Body of pancreas (tissue), 4 donors: ENCODE results near the gene PACRG. TPM values are rescaled to one million over a fixed set of nuclear protein-coding genes. Genes with fewer than 3 reads are reported as not detected.

Experiments
- ATAC-seq: fragments of 150-250 bp; one replicate; pipeline ENCODE4 v1.9.1; 2016
- DNase-seq, 4 donors: peaks; one replicate each; pipeline ENCODE4 v3.0.0-alpha.2; 2019
- H3K27ac ChIP-seq, 4 donors: fragments of 200-600 bp; sonication (generic); 1 replicate in 3 of 4; 2 replicates in 1 of 4; pipeline versions ENCODE4 v1.5.1 to v1.6.1; 2016 to 2019; ENCODE audit warnings: mild to moderate bottlenecking in 1 of 4, mixed read lengths in 1 of 4, moderate library complexity in 1 of 4
- H3K27me3 ChIP-seq, 2 donors: fragments of 200-600 bp; sonication (generic); one replicate each; pipeline ENCODE4 v1.6.0; 2016; ENCODE audit warnings: mild to moderate bottlenecking in 1 of 2
- H3K36me3 ChIP-seq, 2 donors: fragments of 200-600 bp; sonication (generic); replicated peaks in 1 of 2; 2 replicates each; pipeline ENCODE4 v1.5.1; 2016; ENCODE audit warnings: low read depth in 2 of 2; ENCODE audit not compliant: insufficient read depth in 1 of 2
- H3K4me1 ChIP-seq: fragments of 200-600 bp; sonication (generic); one replicate; pipeline ENCODE4 v1.6.0; 2016
- H3K4me3 ChIP-seq, 2 donors: fragments of 200-600 bp; sonication (generic); 1 replicate in 1 of 2; 2 replicates in 1 of 2; pipeline ENCODE4 v1.5.1; 2016 to 2019
- H3K9me3 ChIP-seq, 3 donors: fragments of 200-600 bp; sonication (generic); 1 replicate in 2 of 3; 2 replicates in 1 of 3; pipeline ENCODE4 v1.5.1; 2016
- POLR2A ChIP-seq, 3 donors: fragments of 450-650 bp; IDR thresholded peaks; one replicate each; pipeline ENCODE4 v1.6.1; 2016; ENCODE audit warnings: antibody characterized with exemption in 3 of 3, mild to moderate bottlenecking in 2 of 3
- WGBS, 2 donors: methylation state at CpG; one replicate each; pipeline ENCODE4 v1.1.5; 2017; 5-methylcytosine and 5-hydroxymethylcytosine counted together
- intact Hi-C: fragments of 100-400 bp; cut with DNase I; formaldehyde crosslinking; loops from one replicate; pipeline ENCODE4 v1.15.1; 2023
- total RNA-seq, 2 donors: library from RNA; depleted of rRNA; stranded (reverse); fragments of >200 nt; gene quantifications; one replicate each; pipeline ENCODE4 v1.1.0, GENCODE V29; 2016
- TF ChIP-seq, protein P1 (sequence below), 7 experiments: fragments of 450-650 bp in 4 of 7; fragments of 200-600 bp in 3 of 7; sonication (generic) in 3 of 7; IDR thresholded peaks; one replicate each; pipeline ENCODE4 v1.5.1; 2016 to 2019; ENCODE audit warnings: antibody characterized with exemption in 7 of 7

PACRG gene
- total RNA-seq, 2 donors from 2014 or later = 7.8 to 10.9 TPM

DNA sequence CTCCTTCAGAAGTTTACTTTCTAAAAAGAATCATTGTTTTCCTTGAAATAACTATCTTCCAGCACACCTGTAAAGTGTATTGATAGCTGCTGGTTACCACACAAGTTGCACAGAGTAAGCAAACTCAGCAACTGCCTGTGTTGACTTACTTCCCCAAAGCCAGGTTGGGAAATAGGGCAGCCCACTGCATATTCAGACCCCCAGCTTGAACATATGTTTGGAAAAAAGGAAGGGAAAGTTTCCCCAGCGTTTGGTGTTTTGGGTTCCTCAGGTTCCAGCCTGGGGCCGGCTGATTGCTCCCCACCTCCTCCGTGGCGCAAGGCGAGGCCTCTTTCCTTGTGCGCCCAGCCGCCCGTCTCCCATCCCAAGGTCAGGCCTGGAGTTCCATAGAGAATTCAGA, 616.6 kb downstream of the PACRG start:
- no peaks in the 10 kb centered on the region for H3K9me3 ChIP-seq
- no peak for TF ChIP-seq POLR2A (IDR thresholded peaks at IDR 0.05)
- TF ChIP-seq, protein P1, sequence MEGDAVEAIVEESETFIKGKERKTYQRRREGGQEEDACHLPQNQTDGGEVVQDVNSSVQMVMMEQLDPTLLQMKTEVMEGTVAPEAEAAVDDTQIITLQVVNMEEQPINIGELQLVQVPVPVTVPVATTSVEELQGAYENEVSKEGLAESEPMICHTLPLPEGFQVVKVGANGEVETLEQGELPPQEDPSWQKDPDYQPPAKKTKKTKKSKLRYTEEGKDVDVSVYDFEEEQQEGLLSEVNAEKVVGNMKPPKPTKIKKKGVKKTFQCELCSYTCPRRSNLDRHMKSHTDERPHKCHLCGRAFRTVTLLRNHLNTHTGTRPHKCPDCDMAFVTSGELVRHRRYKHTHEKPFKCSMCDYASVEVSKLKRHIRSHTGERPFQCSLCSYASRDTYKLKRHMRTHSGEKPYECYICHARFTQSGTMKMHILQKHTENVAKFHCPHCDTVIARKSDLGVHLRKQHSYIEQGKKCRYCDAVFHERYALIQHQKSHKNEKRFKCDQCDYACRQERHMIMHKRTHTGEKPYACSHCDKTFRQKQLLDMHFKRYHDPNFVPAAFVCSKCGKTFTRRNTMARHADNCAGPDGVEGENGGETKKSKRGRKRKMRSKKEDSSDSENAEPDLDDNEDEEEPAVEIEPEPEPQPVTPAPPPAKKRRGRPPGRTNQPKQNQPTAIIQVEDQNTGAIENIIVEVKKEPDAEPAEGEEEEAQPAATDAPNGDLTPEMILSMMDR (IDR thresholded peaks at IDR 0.05) = no peak
- WGBS, 2 donors = 57 to 83% methylated on average over 8 of the region's 8 CpGs
- H3K4me3 ChIP-seq = no peak overlapping the region
- no peaks in the 10 kb centered on the region for H3K4me1 ChIP-seq
- H3K27me3 ChIP-seq = no peaks in the 10 kb centered on the region
- H3K36me3 ChIP-seq = no peaks in the 10 kb centered on the region
- no peak for ATAC-seq
- no peak for DNase-seq
- intact Hi-C loops = no loop called here
- H3K27ac ChIP-seq = no peak overlapping the region

DNA sequence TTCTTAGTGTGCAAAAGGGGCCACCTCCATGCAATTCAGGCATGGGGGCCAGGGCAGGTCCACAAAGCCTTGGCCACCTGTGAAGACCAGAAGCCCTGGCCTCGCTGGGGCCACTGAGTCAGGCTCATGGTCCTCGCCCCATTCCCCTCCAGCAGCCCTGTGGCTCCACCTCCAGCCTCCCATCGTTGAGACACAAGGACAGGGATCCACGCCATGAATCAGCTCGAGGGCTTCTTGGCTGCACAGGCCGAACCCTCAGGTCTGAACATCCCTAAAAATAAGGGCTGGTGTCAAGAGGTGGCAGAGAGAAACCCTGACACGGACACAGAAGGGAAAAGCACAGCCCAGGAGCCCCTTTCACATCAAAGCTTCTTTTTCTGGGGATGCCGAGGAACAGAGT, 618.2 kb downstream of the PACRG start:
- TF ChIP-seq, protein P1 (IDR thresholded peaks at IDR 0.05) = no peak
- TF ChIP-seq POLR2A (IDR thresholded peaks at IDR 0.05) = no peak
- H3K27ac ChIP-seq = no peak overlapping the region
- 50 to 85% methylated on average over 2 to 8 of the region's 8 CpGs for WGBS, 2 donors
- no peak for DNase-seq
- H3K27me3 ChIP-seq = no peaks in the 10 kb centered on the region
- no peaks in the 10 kb centered on the region for H3K9me3 ChIP-seq
- intact Hi-C loops = no loop called here
- no peak overlapping the region for H3K4me3 ChIP-seq
- no peak for ATAC-seq
- no peaks in the 10 kb centered on the region for H3K4me1 ChIP-seq
- no peaks in the 10 kb centered on the region for H3K36me3 ChIP-seq

DNA sequence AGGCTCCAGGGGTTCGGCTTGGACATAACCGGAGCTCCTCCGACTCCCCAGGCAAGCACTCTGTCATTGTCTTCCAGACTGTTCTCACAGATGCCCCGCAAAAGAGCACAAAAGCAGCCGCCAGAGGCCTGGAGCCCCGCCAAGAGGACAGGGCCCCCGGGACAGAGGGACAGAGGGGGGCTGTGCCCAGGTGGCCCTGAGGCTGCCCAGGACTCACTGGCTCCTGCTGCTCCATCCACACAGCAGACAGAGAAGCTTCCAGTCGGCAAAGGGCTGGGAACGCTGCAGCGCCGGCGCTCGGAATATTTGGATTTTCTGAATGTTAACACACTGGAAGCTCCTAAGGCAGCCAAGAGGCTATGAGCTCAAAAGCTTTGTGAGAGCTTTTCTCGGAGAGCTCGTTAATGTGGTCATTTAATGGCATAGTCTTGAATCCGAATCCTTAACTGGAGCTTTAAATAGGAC, 618.8 kb downstream of the PACRG start:
- H3K9me3 ChIP-seq = no peaks in the 10 kb centered on the region
- no peak overlapping the region for H3K4me3 ChIP-seq
- DNase-seq (no peak), ATAC-seq (no peak)
- H3K27ac ChIP-seq = no peak overlapping the region
- intact Hi-C loops = no loop called here
- H3K4me1 ChIP-seq = no peaks in the 10 kb centered on the region
- TF ChIP-seq, protein P1 (IDR thresholded peaks at IDR 0.05) = no peak
- no peak for TF ChIP-seq POLR2A (IDR thresholded peaks at IDR 0.05)
- H3K27me3 ChIP-seq = no peaks in the 10 kb centered on the region
- 62 to 76% methylated on average over 12 to 15 of the region's 16 CpGs for WGBS, 2 donors
- no peaks in the 10 kb centered on the region for H3K36me3 ChIP-seq

DNA sequence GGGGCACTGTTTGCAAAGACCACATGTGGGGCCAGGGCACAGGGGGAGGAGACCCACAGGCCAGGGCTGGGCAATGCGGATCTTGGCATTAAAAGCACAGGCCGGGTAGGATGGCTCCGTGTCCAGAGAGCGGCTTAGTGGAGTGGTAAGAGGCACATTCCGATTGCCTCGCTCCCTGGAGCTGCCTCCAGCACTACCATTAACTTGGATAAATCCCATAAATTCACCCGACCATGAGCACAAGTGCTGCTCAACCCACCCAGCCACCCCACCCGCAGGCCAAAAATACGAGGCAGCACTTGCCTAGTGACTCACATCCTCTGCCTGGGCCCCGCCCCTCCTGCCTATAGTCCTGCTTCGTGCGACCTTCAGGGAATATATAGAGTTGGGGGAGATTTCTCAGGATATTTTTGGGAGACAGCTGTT, 619.3 kb downstream of the PACRG start:
- no peaks in the 10 kb centered on the region for H3K9me3 ChIP-seq

More for the DNA sequence above, 619.3 kb downstream of the PACRG start:
- Histone ChIP-seq H3K4me3 (no peak overlapping the region), H3K27ac (no peak overlapping the region), H3K27me3 (no peaks in the 10 kb centered on the region), H3K36me3 (no peaks in the 10 kb centered on the region), H3K4me1 (no peaks in the 10 kb centered on the region)
- ATAC-seq (no peak), DNase-seq (no peak)
- intact Hi-C loops = no loop called here
- TF ChIP-seq, protein P1 (IDR thresholded peaks at IDR 0.05) = no peak
- TF ChIP-seq POLR2A (IDR thresholded peaks at IDR 0.05) = no peak
- WGBS, 2 donors = 83 to 88% methylated on average over 12 of the region's 12 CpGs
